Suprapubic skin (tissue), 4 donors: ENCODE measurements around the gene TRMU.

Experiments
- CTCF ChIP-seq, 2 donors: fragments of 200-600 bp in 1 of 2; fragments of 450-650 bp in 1 of 2; sonication (generic) in 1 of 2; IDR thresholded peaks; one replicate each; pipeline ENCODE4 v1.5.1; 2016 to 2019; ENCODE audit warnings: antibody characterized with exemption in 2 of 2, mild to moderate bottlenecking in 1 of 2, moderate library complexity in 1 of 2
- EP300 ChIP-seq: sonication (generic); formaldehyde crosslinking; IDR thresholded peaks from one replicate; pipeline ENCODE4 v1.6.1; 2017; ENCODE audit warnings: antibody characterized with exemption
- POLR2A ChIP-seq, 2 donors: fragments of 450-650 bp; IDR thresholded peaks; one replicate each; pipeline ENCODE4 v1.6.1; 2017; ENCODE audit warnings: antibody characterized with exemption in 2 of 2, mild to moderate bottlenecking in 2 of 2, moderate library complexity in 2 of 2
- POLR2AphosphoS5 ChIP-seq, 3 donors: sonication (generic); formaldehyde crosslinking; IDR thresholded peaks; one replicate each; pipeline ENCODE4 v1.6.1; 2017; ENCODE audit warnings: antibody characterized with exemption in 3 of 3

- TF ChIP-seq CTCF (IDR thresholded peaks at IDR 0.05) (no peak), POLR2A (IDR thresholded peaks at IDR 0.05) (no peak), EP300 (no peak), POLR2AphosphoS5 (IDR thresholded peaks at IDR 0.05) (no peak)
Measured at GRCh38 chr22:46399251-46400024, 63.9 kb downstream of the TRMU start.
